HEK293T (cell line): Measurements from ENCODE around the gene BCAT1.

Experiments used
- CTCF ChIA-PET: fragments of 350-600 bp; formaldehyde crosslinking; extraction: SDS; loops from one replicate; lab custom pipeline; 2021; ENCODE audit warnings: antibody characterized with exemption, inconsistent platforms; lab: Yijun Ruan, JAX
- POLR2A ChIA-PET: fragments of 350-600 bp; formaldehyde crosslinking; extraction: SDS; loops from one replicate; lab custom pipeline; 2020; ENCODE audit warnings: antibody characterized with exemption, inconsistent platforms; lab: Yijun Ruan, JAX
- DNase-seq: peaks from one replicate; pipeline ENCODE4 v3.0.0; 2012; ENCODE audit warnings: mixed read lengths; ENCODE audit errors: extremely low spot score
- ARNT ChIP-seq: fragments of 450-650 bp; IDR thresholded peaks from 2 replicates; pipeline ENCODE4 v1.6.1; 2017; ENCODE audit warnings: mild to moderate bottlenecking
- BHLHE40 ChIP-seq: fragments of 450-650 bp; IDR thresholded peaks from 2 replicates; pipeline ENCODE4 v1.6.1; 2016; ENCODE audit warnings: mild to moderate bottlenecking, moderate library complexity, borderline replicate concordance
- CTBP1 ChIP-seq: fragments of 450-650 bp; IDR thresholded peaks from 2 replicates; pipeline ENCODE4 v1.6.1; 2016; ENCODE audit warnings: borderline replicate concordance
- ELF4 ChIP-seq: fragments of 450-650 bp; IDR thresholded peaks from 2 replicates; pipeline ENCODE4 v1.6.1; 2017; ENCODE audit warnings: antibody characterized with exemption
- FOXA1 ChIP-seq: fragments of 450-650 bp; IDR thresholded peaks from 2 replicates; pipeline ENCODE4 v1.6.1; 2016; ENCODE audit warnings: mild to moderate bottlenecking
- FOXK2 ChIP-seq: fragments of 450-650 bp; IDR thresholded peaks from 2 replicates; pipeline ENCODE4 v1.6.1; 2016; ENCODE audit warnings: mild to moderate bottlenecking
- FOXM1 ChIP-seq: fragments of 450-650 bp; IDR thresholded peaks from 2 replicates; pipeline ENCODE4 v1.6.1; 2017; ENCODE audit warnings: mild to moderate bottlenecking, borderline replicate concordance
- HDGF ChIP-seq: fragments of 450-650 bp; IDR thresholded peaks from 2 replicates; pipeline ENCODE4 v1.6.1; 2017; ENCODE audit warnings: antibody characterized with exemption, borderline replicate concordance
- L3MBTL2 ChIP-seq: fragments of 450-650 bp; conservative IDR thresholded peaks from 2 replicates; pipeline ENCODE4 v1.6.1; 2016; ENCODE audit warnings: mild to moderate bottlenecking
- LEF1 ChIP-seq: fragments of 450-650 bp; IDR thresholded peaks from 2 replicates; pipeline ENCODE4 v1.6.1; 2017; ENCODE audit warnings: mild to moderate bottlenecking, borderline replicate concordance
- NFRKB ChIP-seq: fragments of 450-650 bp; IDR thresholded peaks from 2 replicates; pipeline ENCODE4 v1.6.1; 2016; ENCODE audit warnings: mild to moderate bottlenecking, moderate library complexity
- SP1 ChIP-seq: fragments of 450-650 bp; IDR thresholded peaks from 2 replicates; pipeline ENCODE4 v1.6.1; 2017
- SUZ12 ChIP-seq: fragments of 450-650 bp; IDR thresholded peaks from 2 replicates; pipeline ENCODE4 v1.6.1; 2016; ENCODE audit warnings: mild to moderate bottlenecking
- TARDBP ChIP-seq: fragments of 450-650 bp; IDR thresholded peaks from 2 replicates; pipeline ENCODE4 v1.6.1; 2016
- ZNF384 ChIP-seq: fragments of 450-650 bp; IDR thresholded peaks from 2 replicates; pipeline ENCODE4 v1.6.1; 2016
- TF ChIP-seq, protein P1 (sequence below): fragments of 450-650 bp; IDR thresholded peaks from 2 replicates; pipeline ENCODE4 v1.6.1; 2016

Gene BCAT1

GRCh38 chr12:24948420-24948756 lies 513 bp downstream of the BCAT1 start:
- ChIA-PET POLR2A (interaction anchor here (1.2 kb wide), 1 partner anchor 57 kb away, joined by 3 read pairs; no protein-coding TSS in a partner anchor), CTCF (no interaction called here)
- DNase-seq = peak; percentile 32
- TF ChIP-seq HDGF = no peak
- TF ChIP-seq L3MBTL2 = no peak
- TF ChIP-seq, protein P1, sequence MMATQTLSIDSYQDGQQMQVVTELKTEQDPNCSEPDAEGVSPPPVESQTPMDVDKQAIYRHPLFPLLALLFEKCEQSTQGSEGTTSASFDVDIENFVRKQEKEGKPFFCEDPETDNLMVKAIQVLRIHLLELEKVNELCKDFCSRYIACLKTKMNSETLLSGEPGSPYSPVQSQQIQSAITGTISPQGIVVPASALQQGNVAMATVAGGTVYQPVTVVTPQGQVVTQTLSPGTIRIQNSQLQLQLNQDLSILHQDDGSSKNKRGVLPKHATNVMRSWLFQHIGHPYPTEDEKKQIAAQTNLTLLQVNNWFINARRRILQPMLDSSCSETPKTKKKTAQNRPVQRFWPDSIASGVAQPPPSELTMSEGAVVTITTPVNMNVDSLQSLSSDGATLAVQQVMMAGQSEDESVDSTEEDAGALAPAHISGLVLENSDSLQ = no peak
- no peak for TF ChIP-seq SUZ12
- no peak for TF ChIP-seq SP1
- no peak for TF ChIP-seq FOXA1
- TF ChIP-seq FOXM1 = no peak
- no peak for TF ChIP-seq FOXK2
- TF ChIP-seq ELF4 = no peak
- TF ChIP-seq NFRKB = no peak
- TF ChIP-seq CTBP1 = no peak
- no peak for TF ChIP-seq ARNT
- no peak for TF ChIP-seq LEF1
- TF ChIP-seq TARDBP = no peak
- no peak for TF ChIP-seq ZNF384
- TF ChIP-seq BHLHE40 = no peak

GRCh38 chr12:24947541-24948419 lies 1.1 kb downstream of the BCAT1 start:
- ChIA-PET POLR2A (interaction anchor here (1.0 to 1.2 kb wide), 2 partner anchors 13 to 56 kb away, joined by 3 read pairs; no protein-coding TSS in a partner anchor), CTCF (no interaction called here)
- no peak for TF ChIP-seq ZNF384
- TF ChIP-seq, protein P1 = no peak
- TF ChIP-seq FOXK2 = no peak
- TF ChIP-seq CTBP1 = no peak
- TF ChIP-seq HDGF = no peak
- no peak for TF ChIP-seq SUZ12
- no peak for TF ChIP-seq SP1
- no peak for TF ChIP-seq TARDBP
- no peak for TF ChIP-seq BHLHE40
- no peak for TF ChIP-seq ARNT
- DNase-seq = no peak

DNA sequence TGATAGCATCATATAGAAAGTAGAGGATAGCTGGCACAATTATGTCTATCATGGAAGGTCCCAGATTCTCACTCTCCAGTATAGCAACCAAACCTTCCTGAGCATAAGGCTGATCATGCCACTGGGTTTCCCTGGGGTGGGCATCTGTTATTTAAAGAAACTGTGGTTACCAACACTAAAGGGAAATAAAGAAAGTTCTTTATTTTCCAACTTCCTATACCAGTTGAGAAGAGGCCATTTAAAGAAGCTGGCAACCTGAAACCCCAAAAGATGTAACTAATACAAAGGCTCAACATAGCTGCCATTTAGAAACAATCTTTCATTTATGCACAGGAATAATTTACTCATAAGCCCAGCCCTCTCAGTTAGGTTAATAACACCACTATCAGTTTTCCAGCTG lies 3.1 kb downstream of the BCAT1 start:
- POLR2A ChIA-PET = no interaction called here
- TF ChIP-seq SUZ12 = no peak
- no peak for TF ChIP-seq ELF4
- no peak for TF ChIP-seq FOXM1
- CTCF ChIA-PET = no interaction called here
- DNase-seq = no peak

GRCh38 chr12:24945039-24945438 lies 3.9 kb downstream of the BCAT1 start:
- ChIA-PET POLR2A (no interaction called here), CTCF (no interaction called here)
- no peak for TF ChIP-seq ELF4
- TF ChIP-seq SUZ12 = no peak
- no peak for TF ChIP-seq HDGF
- no peak for TF ChIP-seq FOXM1
- TF ChIP-seq L3MBTL2 = no peak
- TF ChIP-seq NFRKB = no peak
- no peak for TF ChIP-seq ZNF384
- TF ChIP-seq, protein P1 = no peak
- no peak for TF ChIP-seq FOXK2
- TF ChIP-seq ARNT = no peak
- TF ChIP-seq FOXA1 = no peak
- TF ChIP-seq SP1 = no peak
- no peak for TF ChIP-seq BHLHE40
- TF ChIP-seq CTBP1 = no peak
- TF ChIP-seq LEF1 = no peak
- DNase-seq = no peak

DNA sequence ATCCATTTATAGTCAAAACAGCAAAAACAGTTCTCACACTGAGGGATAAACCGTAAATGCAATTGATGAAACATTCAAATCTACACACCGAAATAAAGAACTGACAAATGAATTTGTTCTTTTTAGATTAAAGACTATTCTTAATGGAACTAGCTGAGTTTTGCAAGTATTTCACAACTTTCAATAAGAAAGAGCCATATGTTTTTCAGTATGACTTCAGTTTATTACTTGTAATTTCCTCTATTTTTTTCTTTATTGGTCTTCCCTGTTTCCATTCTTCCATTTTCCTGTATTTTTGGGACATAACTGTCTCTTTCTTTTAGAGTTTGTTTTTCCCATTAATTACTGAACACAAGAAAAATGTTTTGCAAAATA lies 4.3 kb downstream of the BCAT1 start:
- CTCF ChIA-PET = no interaction called here
- POLR2A ChIA-PET = no interaction called here
- no peak for TF ChIP-seq FOXM1
- no peak for TF ChIP-seq LEF1
- TF ChIP-seq BHLHE40 = no peak
- TF ChIP-seq L3MBTL2 = no peak
- no peak for TF ChIP-seq ARNT
- TF ChIP-seq ELF4 = no peak
- TF ChIP-seq FOXK2 = no peak
- TF ChIP-seq, protein P1 = no peak
- no peak for TF ChIP-seq ZNF384
- no peak for TF ChIP-seq TARDBP
- TF ChIP-seq SUZ12 = no peak
- no peak for DNase-seq
